SK-N-SH (cell line): ENCODE measurements around the gene C17orf67. TPM values are rescaled to one million over a fixed set of nuclear protein-coding genes. Genes with fewer than 3 reads are reported as not detected.

Source experiments
- CTCF ChIA-PET: fragments of 300-600, 350-600 bp; formaldehyde crosslinking; extraction: SDS; loops from one replicate; lab custom pipeline; 2021; lab: Yijun Ruan, JAX
- POLR2A ChIA-PET: fragments of 350-600 bp; sonication (Branson Sonifier 250); formaldehyde crosslinking; extraction: SDS; loops from one replicate; lab custom pipeline; 2020; ENCODE audit warnings: antibody characterized with exemption, inconsistent platforms; lab: Yijun Ruan, JAX
- DNase-seq: peaks from one replicate; pipeline ENCODE4 v3.0.0; 2012
- H2AFZ ChIP-seq: fragments of 200-600 bp; sonication (generic); 2 replicates; pipeline ENCODE4 v1.8.1; 2016; ENCODE audit warnings: antibody characterized with exemption, mild to moderate bottlenecking, low read depth
- H3F3A ChIP-seq: fragments of 200-600 bp; sonication (generic); replicated peaks from 2 replicates; pipeline ENCODE3; 2016; ENCODE audit warnings: antibody characterized with exemption, mild to moderate bottlenecking; ENCODE audit not compliant: insufficient read depth
- H3K27ac ChIP-seq, 2 experiments: fragments of 200-500 bp in 1 of 2; fragments of 200-600 bp in 1 of 2; sonication (Bioruptor generic) in 1 of 2; sonication (generic), shearing (Covaris generic) in 1 of 2; 2 replicates each; pipeline versions ENCODE4 v1.5.1 to v1.6.1; 2014 to 2016; ENCODE audit warnings: low read depth in 2 of 2, inconsistent platforms in 1 of 2, low read length in 1 of 2, mild to moderate bottlenecking in 1 of 2, mixed read lengths in 1 of 2
- H3K27me3 ChIP-seq: fragments of 200-600 bp; sonication (generic), shearing (Covaris generic); 2 replicates; pipeline ENCODE4 v1.6.1; 2016; ENCODE audit warnings: mixed run types; ENCODE audit not compliant: insufficient read depth
- H3K36me3 ChIP-seq, 2 experiments: fragments of 200-500 bp in 1 of 2; fragments of 200-600 bp in 1 of 2; sonication (Bioruptor generic) in 1 of 2; sonication (generic) in 1 of 2; replicated peaks in 1 of 2; 2 replicates each; pipeline versions ENCODE3 to v1.5.1; 2014 to 2016; ENCODE audit warnings: low read length in 1 of 2, mild to moderate bottlenecking in 1 of 2; ENCODE audit not compliant: insufficient read depth in 2 of 2, control insufficient read depth in 1 of 2
- H3K4me1 ChIP-seq, 2 experiments: fragments of 200-500 bp in 1 of 2; fragments of 200-600 bp in 1 of 2; sonication (Bioruptor generic) in 1 of 2; sonication (generic), shearing (Covaris generic) in 1 of 2; 2 replicates each; pipeline versions ENCODE4 v1.5.1 to v1.6.1; 2014 to 2016; ENCODE audit warnings: low read depth in 1 of 2, low read length in 1 of 2, mixed run types in 1 of 2; ENCODE audit not compliant: insufficient read depth in 2 of 2, control insufficient read depth in 1 of 2
- H3K4me2 ChIP-seq: fragments of 200-600 bp; sonication (generic), shearing (Covaris generic); 2 replicates; pipeline ENCODE4 v1.6.1; 2017; ENCODE audit warnings: mixed run types
- H3K4me3 ChIP-seq, 2 experiments: fragments of 200-500 bp in 1 of 2; fragments of 200-600 bp in 1 of 2; sonication (Bioruptor generic) in 1 of 2; sonication (generic), shearing (Covaris generic) in 1 of 2; 2 replicates each; pipeline versions ENCODE4 v1.5.1 to v1.8.1; 2014 to 2016; ENCODE audit warnings: low read depth in 2 of 2, inconsistent platforms in 1 of 2, low read length in 1 of 2, mild to moderate bottlenecking in 1 of 2, mixed read lengths in 1 of 2, moderate library complexity in 1 of 2
- H3K79me2 ChIP-seq: fragments of 200-600 bp; sonication (generic); 2 replicates; pipeline ENCODE4 v1.8.1; 2017; ENCODE audit warnings: mild to moderate bottlenecking; ENCODE audit not compliant: insufficient read depth
- H3K9ac ChIP-seq: fragments of 200-600 bp; sonication (generic); 2 replicates; pipeline ENCODE4 v1.6.1; 2017; ENCODE audit warnings: mixed run types
- H3K9me2 ChIP-seq: fragments of 200-600 bp; sonication (generic); 2 replicates; pipeline ENCODE4 v1.6.1; 2017; ENCODE audit warnings: mixed run types
- H3K9me3 ChIP-seq: fragments of 200-600 bp; sonication (generic); 2 replicates; pipeline ENCODE4 v1.6.1; 2017; ENCODE audit warnings: mixed run types, mild to moderate bottlenecking, moderate library complexity
- H4K20me1 ChIP-seq: fragments of 200-600 bp; sonication (generic); 2 replicates; pipeline ENCODE4 v1.6.1; 2017; ENCODE audit warnings: mild to moderate bottlenecking, mixed run types; ENCODE audit not compliant: insufficient read depth
- MXI1 ChIP-seq: IDR thresholded peaks from 2 replicates; pipeline ENCODE4 v1.6.1; 2012; ENCODE audit warnings: mild to moderate bottlenecking, low read depth, low read length, improper control_type of control experiment
- POLR2AphosphoS5 ChIP-seq: IDR thresholded peaks from 2 replicates; pipeline ENCODE4 v1.6.1; 2012; ENCODE audit warnings: low read depth, low read length
- TEAD4 ChIP-seq: IDR thresholded peaks from 2 replicates; pipeline ENCODE4 v1.4.0; 2012; ENCODE audit warnings: mild to moderate bottlenecking, borderline replicate concordance; ENCODE audit not compliant: insufficient read depth
- YY1 ChIP-seq: IDR thresholded peaks from 2 replicates; pipeline ENCODE4 v1.4.0; 2012; ENCODE audit warnings: low read depth, mild to moderate bottlenecking
- WGBS: methylation state at CpG from one replicate; pipeline ENCODE4 v1.1.6; 2017; ENCODE audit warnings: low lambda C conversion rate; 5-methylcytosine and 5-hydroxymethylcytosine counted together
- polyA plus RNA-seq, 3 experiments: library from polyadenylated mRNA; depleted of rRNA; stranded (reverse); fragments of >200 nt; gene quantifications; 2 replicates each; pipeline ENCODE4 v1.2.3, GENCODE V29; 2012
- TF ChIP-seq, protein P1 (sequence below): IDR thresholded peaks from 2 replicates; pipeline ENCODE4 v1.4.0; 2012; ENCODE audit warnings: low read depth, borderline replicate concordance
- TF ChIP-seq, protein P2 (sequence below): fragments of 200-600 bp; sonication (generic); IDR thresholded peaks from 2 replicates; pipeline ENCODE4 v1.6.1; 2017; ENCODE audit warnings: antibody characterized with exemption, mild to moderate bottlenecking, moderate library complexity
- TF ChIP-seq, protein P3 (sequence below): IDR thresholded peaks from 2 replicates; pipeline ENCODE4 v1.4.0; 2012; ENCODE audit warnings: low read depth, borderline replicate concordance

C17orf67 gene
- polyA plus RNA-seq, 1 of the 3 experiments (the other 2 are of a cell fraction), result 1.7 TPM

DNA sequence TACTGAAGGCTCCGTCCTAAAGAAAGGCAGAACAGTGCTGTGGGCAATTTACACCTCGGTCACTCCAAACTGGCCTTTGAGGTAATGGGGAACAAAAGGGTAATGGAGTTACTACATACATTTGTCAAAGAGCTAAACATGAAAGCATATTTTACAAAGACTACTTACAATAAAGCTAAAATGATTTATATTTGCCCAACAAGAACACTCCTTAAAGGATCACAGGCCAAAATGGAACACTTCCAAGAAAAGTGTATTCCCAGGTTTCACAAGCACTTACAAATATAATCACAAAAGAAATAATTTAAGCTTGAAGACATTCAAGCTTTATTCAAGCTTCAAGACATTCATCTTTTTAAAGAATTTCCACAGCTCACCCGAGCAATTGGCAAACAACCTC is 29.3 kb downstream of the C17orf67 start:
- no peaks in the 10 kb centered on the region for H3K27me3 ChIP-seq
- ChIA-PET CTCF (interaction anchor here (0.8 to 1.1 kb wide), 2 partner anchors 11 to 15 kb away, joined by 3 to 4 read pairs; no protein-coding TSS in a partner anchor), POLR2A (no interaction called here)
- no peak overlapping the region for H3K27ac ChIP-seq
- 95% methylated on average over 3 of the region's 3 CpGs for WGBS
- H4K20me1 ChIP-seq, result no peaks in the 10 kb centered on the region
- H3K4me2 ChIP-seq, result no peak overlapping the region
- H3K9me2 ChIP-seq, result no peaks in the 10 kb centered on the region
- no peaks in the 10 kb centered on the region for H3K79me2 ChIP-seq
- no peak overlapping the region for H3K4me3 ChIP-seq
- H3K4me1 ChIP-seq, result no peaks in the 10 kb centered on the region
- no peaks in the 10 kb centered on the region for H3K9me3 ChIP-seq
- no peak overlapping the region for H3K9ac ChIP-seq
- no peaks in the 10 kb centered on the region for H3F3A ChIP-seq
- H3K36me3 ChIP-seq, result no peaks in the 10 kb centered on the region
- H2AFZ ChIP-seq, result no peak overlapping the region
- TF ChIP-seq MXI1 (no peak), YY1 (no peak)
- TF ChIP-seq, protein P1, sequence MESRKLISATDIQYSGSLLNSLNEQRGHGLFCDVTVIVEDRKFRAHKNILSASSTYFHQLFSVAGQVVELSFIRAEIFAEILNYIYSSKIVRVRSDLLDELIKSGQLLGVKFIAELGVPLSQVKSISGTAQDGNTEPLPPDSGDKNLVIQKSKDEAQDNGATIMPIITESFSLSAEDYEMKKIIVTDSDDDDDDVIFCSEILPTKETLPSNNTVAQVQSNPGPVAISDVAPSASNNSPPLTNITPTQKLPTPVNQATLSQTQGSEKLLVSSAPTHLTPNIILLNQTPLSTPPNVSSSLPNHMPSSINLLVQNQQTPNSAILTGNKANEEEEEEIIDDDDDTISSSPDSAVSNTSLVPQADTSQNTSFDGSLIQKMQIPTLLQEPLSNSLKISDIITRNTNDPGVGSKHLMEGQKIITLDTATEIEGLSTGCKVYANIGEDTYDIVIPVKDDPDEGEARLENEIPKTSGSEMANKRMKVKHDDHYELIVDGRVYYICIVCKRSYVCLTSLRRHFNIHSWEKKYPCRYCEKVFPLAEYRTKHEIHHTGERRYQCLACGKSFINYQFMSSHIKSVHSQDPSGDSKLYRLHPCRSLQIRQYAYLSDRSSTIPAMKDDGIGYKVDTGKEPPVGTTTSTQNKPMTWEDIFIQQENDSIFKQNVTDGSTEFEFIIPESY, result no peak
- TF ChIP-seq, protein P2, sequence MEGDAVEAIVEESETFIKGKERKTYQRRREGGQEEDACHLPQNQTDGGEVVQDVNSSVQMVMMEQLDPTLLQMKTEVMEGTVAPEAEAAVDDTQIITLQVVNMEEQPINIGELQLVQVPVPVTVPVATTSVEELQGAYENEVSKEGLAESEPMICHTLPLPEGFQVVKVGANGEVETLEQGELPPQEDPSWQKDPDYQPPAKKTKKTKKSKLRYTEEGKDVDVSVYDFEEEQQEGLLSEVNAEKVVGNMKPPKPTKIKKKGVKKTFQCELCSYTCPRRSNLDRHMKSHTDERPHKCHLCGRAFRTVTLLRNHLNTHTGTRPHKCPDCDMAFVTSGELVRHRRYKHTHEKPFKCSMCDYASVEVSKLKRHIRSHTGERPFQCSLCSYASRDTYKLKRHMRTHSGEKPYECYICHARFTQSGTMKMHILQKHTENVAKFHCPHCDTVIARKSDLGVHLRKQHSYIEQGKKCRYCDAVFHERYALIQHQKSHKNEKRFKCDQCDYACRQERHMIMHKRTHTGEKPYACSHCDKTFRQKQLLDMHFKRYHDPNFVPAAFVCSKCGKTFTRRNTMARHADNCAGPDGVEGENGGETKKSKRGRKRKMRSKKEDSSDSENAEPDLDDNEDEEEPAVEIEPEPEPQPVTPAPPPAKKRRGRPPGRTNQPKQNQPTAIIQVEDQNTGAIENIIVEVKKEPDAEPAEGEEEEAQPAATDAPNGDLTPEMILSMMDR, result no peak
- TF ChIP-seq, protein P3, sequence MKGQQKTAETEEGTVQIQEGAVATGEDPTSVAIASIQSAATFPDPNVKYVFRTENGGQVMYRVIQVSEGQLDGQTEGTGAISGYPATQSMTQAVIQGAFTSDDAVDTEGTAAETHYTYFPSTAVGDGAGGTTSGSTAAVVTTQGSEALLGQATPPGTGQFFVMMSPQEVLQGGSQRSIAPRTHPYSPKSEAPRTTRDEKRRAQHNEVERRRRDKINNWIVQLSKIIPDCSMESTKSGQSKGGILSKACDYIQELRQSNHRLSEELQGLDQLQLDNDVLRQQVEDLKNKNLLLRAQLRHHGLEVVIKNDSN, result no peak
- TF ChIP-seq, all 33 proteins: peak for 0
- no peak for DNase-seq

DNA sequence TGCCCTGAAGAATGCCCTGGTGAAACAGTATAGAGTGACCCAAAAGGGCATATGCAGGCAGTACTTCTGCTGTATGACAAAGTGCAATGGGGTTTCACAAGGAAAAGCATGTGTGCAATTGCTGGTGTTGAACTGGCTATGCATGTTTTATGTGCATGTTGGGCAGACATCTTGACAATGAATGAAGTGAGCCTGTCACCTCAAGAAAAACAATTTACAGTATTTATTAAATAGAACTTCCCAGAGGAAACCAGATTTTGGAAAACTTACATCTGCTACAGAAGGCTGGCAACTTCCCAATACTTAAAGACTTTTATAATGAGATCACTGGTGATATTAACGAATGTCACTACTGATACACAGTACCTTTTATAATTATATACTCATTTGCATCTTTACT is 30.6 kb downstream of the C17orf67 start:
- CTCF ChIA-PET, result no interaction called here

More for the DNA sequence above, 30.6 kb downstream of the C17orf67 start:
- DNase-seq, result no peak
- Histone ChIP-seq H3K27ac (no peak overlapping the region), H3K9me2 (no peaks in the 10 kb centered on the region), H2AFZ (no peak overlapping the region), H4K20me1 (no peaks in the 10 kb centered on the region), H3K79me2 (no peaks in the 10 kb centered on the region), H3K4me1 (no peaks in the 10 kb centered on the region), H3K27me3 (no peaks in the 10 kb centered on the region), H3K4me3 (no peak overlapping the region), H3K4me2 (no peak overlapping the region), H3K9me3 (no peaks in the 10 kb centered on the region), H3K36me3 (no peaks in the 10 kb centered on the region), H3K9ac (no peak overlapping the region), H3F3A (no peaks in the 10 kb centered on the region)
- 74% methylated on average over 1 of the region's 1 CpG for WGBS
- TF ChIP-seq POLR2AphosphoS5, result no peak
- no peak for TF ChIP-seq MXI1
- TF ChIP-seq TEAD4, result no peak
- TF ChIP-seq YY1, result no peak
- POLR2A ChIA-PET, result no interaction called here
